GM18526 (cell line): ENCODE measurements around the gene UTS2B.

Experiments
- POLR2A ChIP-seq: IDR thresholded peaks from 3 replicates; pipeline ENCODE4 v1.6.1; 2011; ENCODE audit not compliant: insufficient read length; ENCODE audit errors: extremely low read depth

The UTS2B gene

GRCh38 chr3:191329654-191330529, at the start of gene UTS2B:
Gene UTS2B, minus strand, starts transcription at chr3:191330526. Its CDS starts 48,337 bp downstream, at chr3:191282189.
- no peak for TF ChIP-seq POLR2A

GRCh38 chr3:191380001-191380400, 49.7 kb upstream of the UTS2B start:
- TF ChIP-seq POLR2A = no peak

- no peak for TF ChIP-seq POLR2A
These were observed 49.1 kb upstream of the UTS2B start for GRCh38 chr3:191379446-191379845.

GRCh38 chr3:191378142-191378812, 48.0 kb upstream of the UTS2B start:
- TF ChIP-seq POLR2A = no peak

GRCh38 chr3:191376516-191377141, 46.3 kb upstream of the UTS2B start:
- TF ChIP-seq POLR2A = no peak

- TF ChIP-seq POLR2A = no peak
These were observed 43.0 kb upstream of the UTS2B start for GRCh38 chr3:191373327-191373726.

- no peak for TF ChIP-seq POLR2A
These were observed 41.8 kb upstream of the UTS2B start for GRCh38 chr3:191372122-191372521.

- TF ChIP-seq POLR2A = no peak
These were observed 39.3 kb upstream of the UTS2B start for GRCh38 chr3:191369616-191370010.

- no peak for TF ChIP-seq POLR2A
These were observed 38.7 kb upstream of the UTS2B start for GRCh38 chr3:191368755-191369615.

- TF ChIP-seq POLR2A = no peak
These were observed 36.3 kb upstream of the UTS2B start for GRCh38 chr3:191366675-191367074.

- no peak for TF ChIP-seq POLR2A
These were observed 32.9 kb upstream of the UTS2B start for GRCh38 chr3:191363221-191363620.

- no peak for TF ChIP-seq POLR2A
These were observed 32.3 kb upstream of the UTS2B start for GRCh38 chr3:191362524-191363090.

- TF ChIP-seq POLR2A = no peak
These were observed 31.7 kb upstream of the UTS2B start for GRCh38 chr3:191362037-191362436.

GRCh38 chr3:191361456-191361855, 31.1 kb upstream of the UTS2B start:
- no peak for TF ChIP-seq POLR2A

- TF ChIP-seq POLR2A = no peak
These were observed 30.3 kb upstream of the UTS2B start for GRCh38 chr3:191360620-191361019.
